GM10847 (cell line): ENCODE data around the gene TRIM67.

ENCODE experiments used
- POLR2A ChIP-seq: IDR thresholded peaks from 2 replicates; pipeline ENCODE4 v1.6.1; 2011; ENCODE audit not compliant: insufficient read length; ENCODE audit errors: extremely low read depth

Gene TRIM67

GRCh38 chr1:231232870-231233734 lies 71.2 kb downstream of the TRIM67 start:
- no peak for TF ChIP-seq POLR2A

GRCh38 chr1:231233735-231234417 lies 72.0 kb downstream of the TRIM67 start:
- TF ChIP-seq POLR2A, result no peak

DNA sequence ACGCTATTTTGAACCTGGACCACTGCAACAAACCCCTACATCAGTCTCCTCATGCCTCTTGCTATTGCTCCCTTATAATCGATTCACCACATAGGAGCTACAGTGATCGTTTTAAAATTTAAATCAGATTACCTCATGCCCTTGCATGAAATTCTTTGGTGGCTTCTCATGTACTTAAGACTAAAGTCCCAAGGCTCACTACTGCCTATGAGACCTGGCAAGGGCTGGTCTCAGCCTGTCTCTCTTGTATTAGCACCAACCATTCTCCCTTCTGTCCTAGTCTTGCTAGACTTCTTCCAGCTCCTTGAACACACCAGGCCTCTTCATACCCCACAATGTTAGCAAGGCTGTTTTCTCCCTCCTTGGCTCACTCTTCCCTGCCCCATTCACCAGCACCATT lies 72.6 kb downstream of the TRIM67 start:
- TF ChIP-seq POLR2A, result no peak

DNA sequence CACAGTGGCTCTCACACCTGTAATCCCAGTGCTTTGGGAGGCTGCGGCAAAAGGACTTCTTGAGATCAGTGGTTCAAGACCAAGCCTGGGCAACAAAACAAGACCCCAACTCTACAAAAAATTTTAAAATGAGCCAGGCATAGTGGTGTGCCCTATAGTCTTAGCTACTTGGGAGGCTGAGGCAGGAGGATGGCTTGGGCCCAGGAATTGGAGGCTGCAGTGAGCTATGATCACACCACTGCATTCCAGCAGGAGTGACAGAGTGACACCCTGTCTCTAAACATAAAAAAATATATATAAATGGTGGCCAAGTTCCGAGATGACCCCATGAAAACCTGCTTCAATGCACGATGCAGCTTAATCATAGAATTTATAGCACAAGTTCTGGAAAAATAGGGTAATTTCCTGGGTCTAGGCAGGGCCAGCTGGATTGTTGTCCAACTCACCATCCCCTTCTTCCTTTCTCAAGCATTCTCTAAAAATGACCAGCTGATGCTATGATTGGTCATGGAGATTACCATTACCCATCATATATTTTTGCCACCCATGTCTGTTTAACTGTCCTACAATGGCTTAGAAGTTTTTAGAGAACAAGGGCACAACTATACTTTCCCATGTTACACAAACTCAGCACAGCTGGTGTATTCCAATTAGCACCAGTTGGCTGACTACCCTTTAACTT lies 73.8 kb downstream of the TRIM67 start:
- TF ChIP-seq POLR2A, result no peak

DNA sequence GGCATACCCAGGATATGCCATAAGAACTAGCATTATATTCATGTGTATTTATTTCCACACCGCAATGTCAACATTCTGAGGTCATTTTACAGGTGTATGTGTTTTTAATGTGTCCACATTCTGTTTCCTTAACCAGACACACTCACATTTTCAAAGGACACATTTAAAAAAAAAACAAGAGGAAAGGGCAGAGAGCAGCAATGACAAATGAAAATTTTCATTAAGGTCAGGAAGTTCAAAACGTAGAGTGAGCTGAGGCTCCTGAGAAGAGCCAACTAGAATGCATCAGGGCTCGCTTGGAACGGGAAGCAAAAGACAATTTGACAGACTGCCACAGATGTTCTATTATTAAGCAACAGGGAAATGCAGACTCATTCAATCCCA lies 74.3 kb downstream of the TRIM67 start:
- TF ChIP-seq POLR2A, result no peak

- TF ChIP-seq POLR2A, result no peak
These were observed 75.1 kb downstream of the TRIM67 start for GRCh38 chr1:231236938-231237337.

DNA sequence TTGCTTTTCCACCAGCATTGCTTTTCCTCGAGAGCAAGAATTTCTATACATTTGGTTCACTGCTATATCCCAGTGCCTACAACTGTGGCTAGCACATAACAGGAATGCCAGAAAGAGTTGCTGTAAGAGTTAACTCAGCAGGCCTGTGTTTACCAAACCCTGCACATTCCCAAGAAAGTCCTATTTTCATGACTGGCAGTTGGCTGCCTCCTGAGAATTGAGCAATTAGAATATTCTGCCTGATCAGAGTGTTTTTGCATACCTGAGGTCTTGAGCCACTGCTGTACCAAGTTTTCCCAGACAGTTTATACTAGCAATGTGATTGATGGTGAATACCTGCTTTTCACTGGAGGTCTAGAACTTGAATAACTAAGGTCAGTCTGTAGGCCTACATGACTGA lies 76.4 kb downstream of the TRIM67 start:
- TF ChIP-seq POLR2A, result no peak

- no peak for TF ChIP-seq POLR2A
These were observed 78.6 kb downstream of the TRIM67 start for GRCh38 chr1:231240531-231240882.

DNA sequence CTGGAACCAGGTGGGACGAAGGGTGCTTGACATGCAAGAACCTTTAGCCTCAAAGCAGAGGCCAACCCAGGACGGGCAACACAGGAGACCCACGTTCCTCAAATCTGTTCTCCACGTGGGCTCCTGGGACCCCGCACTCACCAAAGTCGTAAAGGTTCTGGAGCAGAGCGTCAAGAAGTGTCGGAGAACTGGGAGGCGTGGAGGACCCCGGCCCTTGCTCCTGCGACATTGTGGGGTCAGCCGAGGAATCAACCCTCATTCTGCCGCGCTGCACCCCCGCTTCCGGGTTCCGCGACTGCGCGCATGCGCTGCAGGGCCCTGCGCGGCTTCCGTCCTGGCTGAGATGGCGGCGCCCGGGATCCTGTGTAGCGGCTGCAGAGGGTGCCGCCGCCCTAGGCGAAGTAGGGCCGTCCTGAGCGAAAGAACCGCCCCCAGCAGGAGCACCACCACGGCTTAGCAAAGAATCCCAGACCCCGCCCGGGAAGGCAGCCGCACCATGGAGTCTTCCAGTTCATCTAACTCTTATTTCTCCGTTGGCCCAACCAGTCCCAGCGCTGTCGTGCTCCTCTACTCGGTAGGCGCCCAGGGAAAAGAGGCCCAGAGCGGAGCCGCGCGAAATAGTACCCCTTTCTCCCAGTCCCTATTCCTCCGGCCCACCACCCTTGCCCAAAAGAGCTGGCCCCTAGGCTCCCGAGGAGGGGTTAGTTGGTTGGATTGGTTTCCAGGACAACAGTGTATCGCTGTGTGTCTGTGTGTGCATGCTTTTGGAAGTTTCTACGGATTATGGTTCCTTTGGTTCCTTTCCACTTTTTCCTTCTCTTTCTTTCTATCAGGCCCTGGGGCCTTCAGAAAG lies 79.3 kb downstream of the TRIM67 start, which contains the start of gene GNPAT:
GNPAT (plus strand) TSS at position 330 of the 853 bp plus-strand sequence; CDS start at position 497, 167 bp downstream.
- TF ChIP-seq POLR2A, result peak; percentile 92

DNA sequence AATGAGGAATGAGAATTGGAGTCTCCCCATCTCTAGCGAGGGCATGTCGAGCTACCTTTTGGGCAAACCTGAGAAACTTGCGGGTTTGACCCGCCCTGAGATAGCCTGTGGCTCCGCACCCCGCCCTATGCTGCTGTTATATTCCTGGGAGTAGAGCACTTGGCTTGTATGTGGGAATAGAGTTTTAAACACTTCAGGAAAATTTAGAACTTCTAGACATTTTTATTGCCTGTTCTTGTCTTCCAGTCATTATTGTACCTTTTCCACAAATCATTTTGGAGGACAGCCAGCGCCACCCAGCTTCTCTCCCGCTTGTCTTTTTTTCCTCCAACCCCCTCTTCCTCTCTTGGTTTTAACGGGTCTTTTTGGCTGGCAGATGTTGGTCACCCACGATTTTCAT lies 79.9 kb downstream of the TRIM67 start:
- TF ChIP-seq POLR2A, result no peak

- TF ChIP-seq POLR2A, result no peak
These were observed 80.8 kb downstream of the TRIM67 start for GRCh38 chr1:231242516-231243198.

- TF ChIP-seq POLR2A, result no peak
These were observed 86.9 kb downstream of the TRIM67 start for GRCh38 chr1:231248778-231249177.

GRCh38 chr1:231252336-231252735 lies 90.5 kb downstream of the TRIM67 start:
- TF ChIP-seq POLR2A, result no peak

- TF ChIP-seq POLR2A, result no peak
These were observed 98.5 kb downstream of the TRIM67 start for GRCh38 chr1:231260351-231260750.
